GM19438 (cell line): ENCODE measurements around the gene RPH3AL.

Experiments used
- ATAC-seq: cut with Tn5 transposase; IDR thresholded peaks from one replicate; pipeline ENCODE4 v1.9.1; 2021; ENCODE audit warnings: low read depth; ENCODE audit not compliant: unreplicated experiment

Gene RPH3AL

DNA sequence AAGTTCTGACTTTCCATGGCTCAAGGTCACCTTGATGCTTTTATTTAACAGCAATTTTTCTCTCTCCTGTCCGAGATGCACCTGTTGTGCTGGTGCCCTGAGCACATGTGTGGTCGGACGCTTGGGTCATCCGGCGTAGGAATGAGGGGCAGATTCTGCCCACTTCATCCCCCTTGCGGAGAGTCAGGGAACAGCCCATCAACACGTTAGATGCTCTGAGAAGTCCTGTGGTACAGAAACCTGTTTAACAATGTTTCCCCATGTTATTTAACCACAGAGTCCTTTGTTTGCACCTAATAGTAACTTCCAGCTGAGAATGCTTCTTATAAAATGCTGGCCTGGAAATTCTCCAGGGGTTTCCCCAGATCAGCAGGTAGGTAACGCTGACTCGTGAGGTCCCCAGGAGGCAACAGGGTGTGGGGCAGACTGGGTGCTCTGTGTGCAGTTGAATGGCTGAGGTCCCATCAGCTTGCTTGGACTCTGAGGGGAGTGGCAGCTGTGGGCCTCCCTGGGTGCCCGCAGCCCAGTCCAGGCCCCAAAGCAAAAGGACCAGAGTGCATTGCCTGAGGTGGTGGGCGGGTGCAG, 189.0 kb downstream of the RPH3AL start:
- no peak for ATAC-seq

DNA sequence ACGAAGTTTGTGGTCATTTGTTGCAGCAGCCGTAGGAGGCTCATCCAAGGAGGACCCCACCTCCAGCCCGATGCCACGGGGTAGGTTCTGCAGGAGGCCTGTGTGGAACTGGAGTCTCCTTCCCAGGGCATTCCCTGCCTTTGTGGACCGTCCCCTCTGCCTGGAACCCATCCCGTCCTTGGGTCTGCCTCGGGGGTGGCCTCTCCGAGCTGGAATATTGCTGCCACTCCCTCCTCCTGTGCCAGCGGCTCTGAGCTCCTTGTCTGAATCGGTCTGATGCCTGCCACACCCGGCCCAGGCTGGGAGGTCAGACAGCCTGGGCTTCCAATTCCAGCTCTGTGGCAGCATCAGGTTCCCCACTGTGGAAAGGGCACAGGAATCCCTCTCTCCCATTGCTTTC, 189.9 kb downstream of the RPH3AL start:
- ATAC-seq, result no peak
